GM18873 (cell line): ENCODE measurements around the gene PPARG.
"Not testable (repeated sequence)": the region's sequence is repeated elsewhere in the genome, so short reads cannot be mapped to it uniquely, and the experiment has no call there.

Source experiments
- ATAC-seq: cut with Tn5 transposase; IDR thresholded peaks from one replicate; pipeline ENCODE4 v1.9.1; 2021; ENCODE audit warnings: mild to moderate bottlenecking, moderate library complexity, moderate number of reproducible peaks; ENCODE audit not compliant: unreplicated experiment, low FRiP score

Gene PPARG

DNA sequence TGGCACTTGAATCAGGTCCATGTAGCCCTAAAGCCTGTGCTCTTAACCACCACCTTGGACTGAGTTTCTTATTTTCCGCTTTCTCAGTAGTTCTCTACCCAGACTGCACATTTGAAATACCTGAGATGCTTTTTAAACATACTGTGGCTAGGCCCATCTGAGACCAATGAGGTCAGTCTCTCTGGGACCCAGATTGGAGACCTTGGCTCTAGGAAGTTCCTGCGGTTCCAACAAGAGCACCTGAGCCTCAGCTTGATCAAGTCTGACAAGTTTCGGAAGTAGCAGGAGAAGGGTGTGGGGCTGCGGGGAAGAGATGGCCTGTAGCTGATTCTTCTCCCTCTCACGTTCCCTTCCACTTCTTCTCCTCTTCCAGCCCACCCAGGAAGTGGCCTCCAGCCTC lies 183.9 kb downstream of the PPARG start:
- ATAC-seq: no peak

DNA sequence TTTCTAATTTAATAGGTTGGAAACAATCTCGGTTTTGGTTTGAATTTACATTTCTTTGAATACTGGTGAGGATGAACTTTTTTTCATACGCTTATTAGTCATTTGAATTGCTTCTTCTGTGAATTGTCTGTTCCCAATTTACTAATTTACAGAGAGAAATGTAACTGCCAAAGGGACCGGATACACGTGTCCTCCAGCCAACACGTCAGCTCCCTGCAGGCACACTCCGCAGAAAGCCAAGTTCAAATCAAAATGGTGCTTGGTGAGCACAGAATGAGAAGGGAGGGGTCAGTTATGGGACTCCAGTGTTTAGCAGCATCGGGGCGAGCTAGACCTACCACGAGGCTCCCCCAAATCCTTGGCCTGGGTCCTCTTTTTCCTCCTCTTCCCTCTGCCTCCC lies 184.6 kb downstream of the PPARG start:
- no peak for ATAC-seq

DNA sequence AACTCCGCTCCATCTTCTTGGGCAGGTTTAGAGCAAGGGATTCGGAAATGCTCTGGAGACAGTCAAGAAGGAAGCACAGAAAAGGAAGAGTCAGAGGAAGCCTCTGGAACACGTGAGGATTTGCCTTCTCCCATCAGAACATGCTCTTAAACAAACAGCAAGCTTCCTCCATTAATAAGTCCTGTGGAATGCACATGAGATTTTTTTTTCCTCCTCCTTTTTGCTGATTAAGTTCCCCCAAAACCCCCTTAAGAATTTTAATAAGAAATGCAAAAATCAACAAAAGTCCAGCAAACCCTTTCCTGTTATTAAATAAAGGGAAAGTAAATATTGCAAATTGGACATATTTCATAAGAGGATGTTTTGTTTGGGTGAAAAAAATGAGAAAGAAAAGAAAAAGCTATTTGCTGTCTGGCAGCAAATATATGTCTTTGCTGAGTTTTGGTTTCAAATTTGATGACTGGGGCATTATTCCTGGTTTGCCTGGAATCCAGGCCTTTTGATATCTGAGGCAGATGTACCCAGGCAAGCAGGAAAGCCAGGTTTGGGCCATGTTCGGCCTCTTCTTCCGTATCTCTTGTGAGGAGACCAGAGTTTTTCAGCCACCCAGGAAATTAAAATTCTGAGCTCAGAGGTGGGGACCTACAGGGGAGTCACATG lies 187.5 kb downstream of the PPARG start:
- ATAC-seq: no peak

DNA sequence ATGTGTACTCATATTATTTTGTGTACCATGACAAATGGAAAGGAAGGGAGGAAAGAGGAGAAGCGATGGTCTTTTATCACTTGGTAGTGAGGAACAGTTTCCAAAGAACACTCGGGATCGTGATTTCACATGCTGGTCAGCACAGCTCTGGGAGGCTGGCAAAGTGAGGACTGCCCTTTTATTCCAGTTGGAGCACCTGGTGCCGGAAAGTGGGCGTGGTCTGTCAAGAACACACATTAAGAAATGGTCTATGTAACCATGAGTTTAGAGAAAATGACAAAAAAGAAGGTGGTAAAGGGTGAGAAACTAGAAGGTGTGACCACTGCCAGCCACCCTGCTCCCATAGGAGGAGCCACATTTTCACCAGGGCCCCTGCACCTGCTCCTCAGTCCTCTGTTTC lies 188.4 kb downstream of the PPARG start:
- no peak for ATAC-seq

DNA sequence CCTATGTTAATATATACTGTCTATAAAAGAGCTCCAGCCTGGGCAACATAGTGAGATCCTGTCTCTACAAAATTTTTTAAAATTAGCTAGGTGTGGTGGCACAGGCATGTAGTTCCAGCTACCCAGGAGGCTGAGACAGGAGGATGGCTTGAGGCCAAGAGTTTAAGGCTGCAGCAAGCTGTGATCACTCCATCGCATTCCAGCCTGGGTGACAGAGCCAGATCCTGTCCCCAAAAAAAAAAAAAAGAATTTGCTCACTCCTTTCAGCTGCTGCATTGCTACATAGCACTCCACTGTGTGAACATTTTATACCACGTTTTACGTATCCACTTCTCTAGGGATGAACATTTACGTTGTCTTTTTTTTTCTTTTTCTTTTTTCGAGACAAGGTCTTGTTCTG lies 189.5 kb downstream of the PPARG start:
- ATAC-seq: no peak

DNA sequence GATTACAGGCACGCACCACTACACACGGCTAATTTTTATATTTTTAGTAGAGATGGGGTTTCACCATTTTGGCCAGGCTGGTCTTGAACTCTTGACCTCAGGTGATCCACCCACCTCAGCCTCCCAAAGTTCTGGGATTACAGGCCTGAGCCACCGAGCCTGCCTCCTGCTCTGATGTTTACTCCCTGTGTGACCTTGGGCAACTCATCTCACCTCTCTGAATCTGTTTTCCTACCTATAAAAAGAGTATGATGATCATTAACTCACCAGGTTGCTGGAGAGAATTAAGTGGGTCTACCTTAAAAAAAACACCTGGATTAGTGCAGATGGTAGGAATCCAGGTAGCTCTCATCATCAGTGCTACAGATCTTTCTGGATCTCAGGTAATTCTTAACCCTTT lies 190.3 kb downstream of the PPARG start:
- not testable (repeated sequence) for ATAC-seq

DNA sequence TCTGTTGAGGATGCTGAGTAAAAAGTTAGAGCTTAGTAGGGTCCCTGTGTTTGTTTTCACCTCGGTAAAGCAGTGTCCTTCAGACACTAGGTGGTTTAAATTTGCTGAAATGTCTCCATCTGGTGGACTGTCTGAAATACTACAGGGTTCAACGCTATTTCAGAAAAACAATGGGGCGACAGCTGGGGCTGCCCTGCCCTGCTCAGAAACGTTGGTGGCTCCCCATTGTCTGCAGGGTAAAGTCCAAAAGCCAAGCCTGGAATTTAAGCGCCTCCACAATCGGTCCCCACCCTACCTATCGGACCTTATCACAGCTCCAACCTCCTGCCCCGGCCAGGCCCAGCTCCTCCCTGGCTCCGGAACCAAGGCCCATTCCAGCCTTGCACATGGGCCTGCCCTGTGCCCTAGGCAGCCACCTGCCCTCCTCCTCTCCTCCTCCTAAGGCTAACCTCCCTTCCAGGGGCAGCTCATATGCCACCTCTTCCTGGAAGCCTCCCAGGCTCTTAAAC lies 191.1 kb downstream of the PPARG start:
- ATAC-seq: no peak

DNA sequence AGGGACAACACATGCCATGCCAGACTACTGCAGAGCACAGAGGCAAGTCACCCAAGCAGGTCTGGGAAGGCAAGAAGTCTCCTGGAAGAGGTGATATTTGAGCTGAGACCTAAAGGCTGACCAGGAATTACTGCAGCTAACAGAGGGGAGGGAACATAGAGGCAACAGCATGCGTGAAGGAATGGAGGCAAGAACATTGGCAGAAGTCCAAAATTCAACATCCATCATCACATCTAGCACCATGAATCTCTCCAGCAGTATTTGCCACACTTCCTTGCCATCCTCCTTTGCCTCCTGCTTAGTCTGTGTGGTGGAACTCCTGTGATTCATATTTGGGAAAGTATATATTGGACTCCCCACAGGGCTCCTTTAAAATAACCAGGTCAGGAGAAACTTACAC lies 194.5 kb downstream of the PPARG start:
- no peak for ATAC-seq

DNA sequence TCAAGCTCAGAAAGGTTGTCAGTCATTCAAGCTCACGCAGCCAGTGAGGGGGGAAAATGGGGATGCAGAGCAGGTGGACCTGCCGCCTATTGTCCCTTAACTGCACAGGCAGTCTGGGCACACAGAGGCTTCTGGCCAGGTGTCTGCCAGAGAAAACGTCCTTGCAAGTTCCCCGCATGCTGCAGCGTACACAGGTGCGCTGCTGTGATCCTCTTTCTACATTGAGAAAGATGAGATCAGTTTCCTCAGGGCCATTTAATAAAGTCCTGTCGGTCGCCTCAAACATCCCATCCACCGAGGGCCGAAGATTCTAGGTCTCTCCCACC lies 195.0 kb downstream of the PPARG start:
- no peak for ATAC-seq
